T-helper 2 cell treated with Interferon-gamma antibody and Interleukin-4, amounts not matched to agents 5 μg/mL and 100 μg/mL, for 36 hours (primary cell): ENCODE results near the gene FOXP1.

Experiments used
- DNase-seq: peaks from one replicate; pipeline ENCODE4 v3.0.0; 2021; ENCODE audit warnings: low spot score
- H3K27ac Mint-ChIP-seq: one replicate; pipeline ENCODE4 v1.8.0; 2021; ENCODE audit warnings: mild to moderate bottlenecking, mixed read lengths
- H3K27me3 Mint-ChIP-seq: one replicate; pipeline ENCODE4 v1.8.0; 2021; ENCODE audit warnings: low read depth, mixed read lengths
- H3K36me3 Mint-ChIP-seq: one replicate; pipeline ENCODE4 v1.8.0; 2021; ENCODE audit warnings: low read depth, mixed read lengths
- H3K4me1 Mint-ChIP-seq: one replicate; pipeline ENCODE4 v1.8.0; 2021; ENCODE audit warnings: low read depth, mixed read lengths
- H3K4me3 Mint-ChIP-seq: one replicate; pipeline ENCODE4 v1.8.0; 2022; ENCODE audit warnings: mild to moderate bottlenecking, moderate library complexity, mixed read lengths
- H3K9me3 Mint-ChIP-seq: one replicate; pipeline ENCODE4 v1.8.0; 2021; ENCODE audit warnings: mixed read lengths

The FOXP1 gene

DNA sequence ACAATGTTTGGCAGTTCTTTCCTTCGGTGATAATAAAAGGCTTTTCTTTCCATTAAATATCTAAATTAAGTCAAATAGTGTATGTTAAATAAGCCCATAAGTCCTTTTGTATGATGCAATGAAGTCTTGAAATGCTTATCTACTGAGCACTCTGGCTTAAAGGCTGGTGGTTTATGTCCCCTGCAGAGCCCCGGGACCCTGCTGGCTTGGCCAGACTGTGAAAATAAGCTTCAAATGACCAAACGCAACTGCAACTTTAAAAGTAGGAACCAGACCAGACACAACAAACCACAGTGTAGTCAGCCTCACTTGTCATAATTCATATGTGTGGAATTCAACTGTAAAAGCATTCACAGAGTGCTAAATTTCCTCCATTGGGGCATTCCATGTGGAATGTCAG lies 72.5 kb downstream of the FOXP1 start:
- Mint-ChIP-seq H3K27ac (no peak overlapping the region), H3K9me3 (no peaks in the 10 kb centered on the region)

DNA sequence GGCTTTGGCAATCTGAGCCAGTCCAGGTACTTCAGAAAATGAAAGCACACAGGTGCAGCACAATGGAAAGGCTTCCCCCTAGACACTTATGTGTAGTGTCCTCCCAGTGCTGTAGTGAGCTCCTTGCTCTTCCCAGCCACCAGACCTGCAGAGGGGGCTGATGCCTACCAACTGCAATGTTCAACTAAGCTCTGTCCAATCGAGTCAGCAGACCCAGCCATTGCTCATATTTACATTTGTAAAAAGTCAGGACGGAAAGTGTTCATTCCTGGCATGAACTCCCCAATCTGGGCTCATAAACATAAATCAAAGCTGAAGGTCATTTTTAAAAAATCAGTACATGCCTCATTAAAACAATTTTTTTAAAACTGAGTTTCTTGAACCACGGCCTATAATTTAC lies 73.0 kb downstream of the FOXP1 start:
- no peak for DNase-seq
- Mint-ChIP-seq H3K4me1 (peaks cover 18% of the 10 kb centered on the region), H3K36me3 (peaks cover 5% of the 10 kb centered on the region), H3K4me3 (no peak overlapping the region), H3K27ac (no peak overlapping the region), H3K9me3 (no peaks in the 10 kb centered on the region), H3K27me3 (no peaks in the 10 kb centered on the region)

More for the DNA sequence above, 72.5 kb downstream of the FOXP1 start:
- Mint-ChIP-seq H3K4me3 (no peak overlapping the region), H3K36me3 (peaks cover 5% of the 10 kb centered on the region), H3K27me3 (no peaks in the 10 kb centered on the region), H3K4me1 (peaks cover 18% of the 10 kb centered on the region)
- no peak for DNase-seq

DNA sequence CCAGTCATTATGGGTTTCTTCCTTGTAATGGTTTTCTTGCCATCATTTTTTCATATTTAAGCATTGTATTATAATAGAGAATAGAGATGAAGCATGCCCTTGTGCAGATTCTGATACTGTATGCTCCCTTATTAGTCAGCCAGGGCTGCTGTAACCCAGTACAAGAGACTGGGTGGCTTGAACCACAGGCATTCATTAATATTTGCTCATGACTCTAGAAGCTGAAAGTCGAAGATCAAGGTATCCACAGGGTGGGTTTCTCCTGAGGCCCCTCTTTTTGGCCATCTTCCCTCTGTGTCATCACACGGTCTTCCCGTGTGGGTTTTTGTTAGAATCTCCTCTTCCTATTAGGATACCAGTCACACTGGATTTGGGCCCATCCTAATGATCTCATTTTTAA lies 74.5 kb downstream of the FOXP1 start:
- H3K36me3 Mint-ChIP-seq = peaks cover 5% of the 10 kb centered on the region
- no peak for DNase-seq

DNA sequence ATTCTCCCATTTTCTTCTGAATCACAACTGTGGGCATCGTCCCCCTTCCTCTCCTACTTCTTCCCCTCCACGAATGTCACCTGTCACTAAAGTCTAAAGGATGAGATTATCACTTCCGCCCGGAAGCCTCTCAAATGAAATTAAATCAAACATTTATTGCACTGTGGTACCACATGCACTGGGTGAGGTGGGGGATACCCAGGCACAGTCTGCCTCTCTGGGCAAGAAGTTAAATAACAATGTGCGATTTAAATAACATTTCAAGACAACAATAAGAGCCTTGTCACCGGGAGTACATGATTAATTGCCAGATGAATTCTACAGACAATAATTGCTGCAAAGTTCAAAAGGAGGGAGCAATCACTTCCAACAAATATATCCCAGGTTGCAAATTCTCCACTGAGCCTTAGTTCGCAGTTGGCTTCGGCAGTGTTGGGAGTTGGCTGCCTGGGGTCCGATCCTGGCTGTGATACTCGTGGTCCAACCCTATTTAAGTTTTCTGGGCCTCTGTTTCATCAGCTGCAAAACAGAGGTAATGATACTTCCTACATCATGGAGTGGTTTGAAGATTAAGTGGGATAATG lies 77.7 kb downstream of the FOXP1 start:
- peaks cover 28% of the 10 kb centered on the region for H3K4me1 Mint-ChIP-seq
- no peak for DNase-seq
- no peaks in the 10 kb centered on the region for H3K9me3 Mint-ChIP-seq
- no peak overlapping the region for H3K4me3 Mint-ChIP-seq
- H3K27ac Mint-ChIP-seq = peak overlapping the region; percentile 52
- H3K27me3 Mint-ChIP-seq = no peaks in the 10 kb centered on the region
- H3K36me3 Mint-ChIP-seq = peaks cover 10% of the 10 kb centered on the region

More for the DNA sequence above, 74.5 kb downstream of the FOXP1 start:
- Mint-ChIP-seq H3K9me3 (no peaks in the 10 kb centered on the region), H3K4me3 (no peak overlapping the region), H3K27ac (no peak overlapping the region), H3K4me1 (peaks cover 24% of the 10 kb centered on the region), H3K27me3 (no peaks in the 10 kb centered on the region)

DNA sequence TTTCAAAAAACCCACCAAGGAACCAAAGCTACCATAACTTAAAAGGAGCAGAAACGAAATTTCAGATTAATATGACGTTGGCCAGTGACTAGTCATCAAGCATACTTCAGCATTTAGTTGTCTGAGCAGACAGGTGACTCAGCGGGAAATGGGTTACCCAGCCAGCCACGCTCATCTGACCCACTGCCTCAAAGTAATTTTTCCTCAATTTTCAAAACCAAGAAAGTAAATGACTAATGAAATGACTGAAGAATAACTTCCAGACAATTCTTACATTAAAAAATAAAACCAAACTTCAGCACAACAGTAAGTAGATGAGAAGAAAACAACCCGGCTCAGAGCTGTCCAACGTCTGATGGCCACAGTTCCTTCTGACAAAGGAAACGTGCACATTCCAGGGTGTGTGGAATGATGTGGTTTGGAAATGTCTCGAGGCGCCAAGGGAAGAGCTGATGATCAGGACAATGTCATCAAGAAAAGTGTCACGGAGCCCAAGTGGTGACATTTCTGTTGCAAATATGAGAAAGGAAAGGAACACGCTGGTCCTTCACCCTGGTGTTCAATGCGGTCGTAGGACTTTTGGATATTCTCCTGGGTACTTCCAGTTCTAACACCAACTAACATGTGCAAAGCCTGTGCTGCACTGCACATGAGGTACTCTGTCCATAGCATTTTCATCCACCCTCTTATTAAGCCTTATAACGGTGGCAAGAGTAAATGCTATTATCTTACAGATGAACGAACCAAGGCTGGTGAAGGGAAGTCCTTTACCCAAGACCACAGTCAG lies 79.1 kb downstream of the FOXP1 start:
- no peaks in the 10 kb centered on the region for H3K9me3 Mint-ChIP-seq
- peak; percentile 39 for DNase-seq
- H3K4me1 Mint-ChIP-seq = peaks cover 31% of the 10 kb centered on the region
- H3K27ac Mint-ChIP-seq = no peak overlapping the region
- H3K4me3 Mint-ChIP-seq = no peak overlapping the region
- peaks cover 11% of the 10 kb centered on the region for H3K36me3 Mint-ChIP-seq
- H3K27me3 Mint-ChIP-seq = no peaks in the 10 kb centered on the region

DNA sequence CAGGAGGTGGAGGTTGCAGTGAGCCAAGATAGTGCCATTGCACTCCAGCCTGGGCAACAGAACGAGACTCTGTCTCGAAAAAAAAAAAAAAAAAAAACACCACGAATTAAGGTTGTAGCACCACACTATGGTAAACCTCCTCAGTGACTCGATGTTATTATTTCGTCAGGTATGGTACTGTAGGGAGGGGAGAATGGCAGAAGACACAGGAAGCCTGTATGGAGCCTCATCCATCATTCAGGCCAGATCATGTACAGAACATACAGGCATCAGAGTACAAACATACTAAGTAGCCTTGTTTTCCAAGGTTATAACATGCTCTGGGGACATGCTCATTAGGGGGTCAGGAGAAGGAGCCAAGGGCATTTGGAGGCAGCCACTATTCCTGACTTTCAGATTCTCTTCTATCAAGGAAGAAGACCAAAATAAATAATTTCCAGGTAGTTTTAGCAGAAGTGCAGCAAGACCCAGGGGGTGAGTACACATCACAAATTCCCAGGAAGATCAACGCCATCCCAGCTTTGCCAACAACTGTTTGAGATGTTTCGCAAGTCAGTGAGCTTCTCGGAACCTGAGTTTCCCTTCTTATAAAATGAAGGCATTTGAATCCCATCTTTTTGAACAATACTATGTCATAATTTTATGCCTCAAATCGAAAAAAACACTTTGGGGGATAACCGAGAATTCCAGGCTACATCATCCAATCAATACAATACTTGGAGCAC lies 79.8 kb downstream of the FOXP1 start:
- no peaks in the 10 kb centered on the region for H3K9me3 Mint-ChIP-seq
- no peak overlapping the region for H3K4me3 Mint-ChIP-seq
- H3K27me3 Mint-ChIP-seq = no peaks in the 10 kb centered on the region
- peaks cover 11% of the 10 kb centered on the region for H3K36me3 Mint-ChIP-seq
- H3K27ac Mint-ChIP-seq = peak overlapping the region; percentile 22
- DNase-seq = no peak
- H3K4me1 Mint-ChIP-seq = peaks cover 35% of the 10 kb centered on the region

DNA sequence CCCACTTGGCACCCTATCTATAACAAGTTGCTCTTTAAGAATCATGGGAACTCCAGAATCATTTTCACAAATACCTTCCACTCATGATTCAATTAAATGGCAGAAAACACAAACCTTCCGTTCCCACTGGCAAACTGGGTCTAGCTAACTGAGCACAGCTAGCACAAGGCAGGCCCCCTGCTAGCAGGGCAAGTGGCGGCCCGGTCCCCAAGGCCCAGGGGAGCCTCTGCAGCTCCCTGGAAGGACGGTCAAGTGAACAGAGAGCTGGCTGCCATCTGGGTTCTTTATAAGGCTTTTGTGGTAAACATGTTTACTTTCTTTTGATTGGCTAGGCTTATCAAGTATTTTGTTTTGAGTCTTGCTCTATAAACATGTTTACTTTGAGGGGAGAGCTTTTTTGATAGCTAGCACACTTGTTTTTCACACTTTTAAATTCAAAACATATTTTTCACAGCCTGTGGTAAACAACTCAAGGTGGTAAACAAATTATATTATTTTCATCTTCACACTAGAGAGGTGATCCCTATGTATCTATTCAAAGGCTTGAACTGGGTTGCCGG lies 81.4 kb downstream of the FOXP1 start:
- Mint-ChIP-seq H3K9me3 (no peaks in the 10 kb centered on the region), H3K27ac (no peak overlapping the region), H3K4me1 (peaks cover 49% of the 10 kb centered on the region), H3K4me3 (no peak overlapping the region), H3K36me3 (peaks cover 11% of the 10 kb centered on the region), H3K27me3 (no peaks in the 10 kb centered on the region)
- no peak for DNase-seq

DNA sequence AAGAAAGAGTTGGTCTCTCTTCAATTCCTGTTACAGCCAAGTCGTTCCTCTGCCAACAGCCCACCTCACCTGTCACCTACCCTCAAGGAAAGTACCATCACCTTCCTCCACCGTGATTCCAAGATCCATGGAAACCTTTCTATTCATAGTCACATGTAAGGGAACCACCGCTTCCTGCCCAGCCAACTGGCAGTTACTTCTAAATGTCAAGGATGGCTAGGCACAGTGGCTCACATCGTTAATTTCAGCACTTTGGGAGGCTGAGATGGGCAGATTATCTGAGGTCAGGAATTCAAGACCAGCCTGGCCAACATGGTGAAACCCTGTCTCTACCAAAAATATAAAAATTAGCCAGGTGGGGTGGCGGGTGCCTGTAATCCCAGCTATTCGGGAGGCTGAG lies 82.8 kb downstream of the FOXP1 start:
- Mint-ChIP-seq H3K27me3 (no peaks in the 10 kb centered on the region), H3K4me1 (peaks cover 60% of the 10 kb centered on the region), H3K27ac (no peak overlapping the region), H3K9me3 (no peaks in the 10 kb centered on the region), H3K36me3 (peaks cover 12% of the 10 kb centered on the region), H3K4me3 (no peak overlapping the region)
- no peak for DNase-seq

DNA sequence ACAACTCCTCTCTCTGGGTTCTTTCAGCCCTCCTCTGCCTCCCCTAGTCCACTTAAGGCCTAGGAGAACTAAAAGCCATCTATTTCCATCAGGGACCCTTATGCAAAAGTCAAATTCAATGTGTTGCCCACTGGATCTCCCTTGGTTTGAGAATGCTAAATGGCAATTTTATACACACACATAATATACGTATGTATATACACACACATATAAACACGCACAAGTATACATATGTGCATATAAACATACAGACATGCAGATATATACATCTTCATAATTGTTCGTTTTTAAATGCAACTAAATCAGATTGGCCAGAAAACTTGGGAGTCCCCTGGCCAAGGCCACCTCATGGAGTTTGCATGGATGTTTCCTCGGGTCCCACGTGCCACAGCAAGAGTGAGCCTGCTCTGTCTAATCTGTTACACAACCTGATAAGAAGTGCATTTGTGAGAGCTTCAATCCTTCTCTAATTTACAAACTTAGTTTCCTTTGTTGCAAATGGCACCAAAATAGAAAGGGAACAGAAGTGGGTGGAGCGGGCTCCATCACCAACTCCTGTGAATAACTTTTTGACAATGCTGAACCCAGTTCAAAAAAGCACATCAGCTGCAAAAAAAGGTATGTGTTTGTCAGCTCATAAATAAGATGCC lies 84.2 kb downstream of the FOXP1 start:
- Mint-ChIP-seq H3K27ac (no peak overlapping the region), H3K36me3 (peaks cover 15% of the 10 kb centered on the region), H3K9me3 (no peaks in the 10 kb centered on the region), H3K4me3 (no peak overlapping the region), H3K27me3 (no peaks in the 10 kb centered on the region), H3K4me1 (peaks cover 68% of the 10 kb centered on the region)
- DNase-seq = no peak

DNA sequence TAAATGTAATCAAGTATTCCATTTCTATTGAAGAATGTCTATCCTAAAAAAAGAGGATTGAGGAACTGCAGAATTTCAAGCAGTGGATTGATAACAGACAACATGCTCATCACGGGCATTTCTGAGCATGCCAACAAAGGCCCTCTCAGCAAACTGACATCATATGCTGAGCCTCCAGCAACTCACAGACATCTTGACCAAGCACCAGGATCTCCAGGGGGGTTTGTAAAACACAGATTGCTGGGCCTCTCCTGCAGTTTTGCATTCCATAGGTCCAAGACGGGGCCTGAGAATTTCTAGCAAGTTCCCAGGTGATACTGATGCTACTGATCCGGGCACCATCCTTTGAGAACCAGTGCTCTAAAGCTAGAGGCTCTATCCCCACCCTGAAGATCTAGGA lies 85.0 kb downstream of the FOXP1 start:
- H3K4me3 Mint-ChIP-seq = no peak overlapping the region
- no peaks in the 10 kb centered on the region for H3K9me3 Mint-ChIP-seq
- H3K27me3 Mint-ChIP-seq = no peaks in the 10 kb centered on the region
- peaks cover 66% of the 10 kb centered on the region for H3K4me1 Mint-ChIP-seq
- H3K36me3 Mint-ChIP-seq = peaks cover 15% of the 10 kb centered on the region
- DNase-seq = no peak
- no peak overlapping the region for H3K27ac Mint-ChIP-seq

DNA sequence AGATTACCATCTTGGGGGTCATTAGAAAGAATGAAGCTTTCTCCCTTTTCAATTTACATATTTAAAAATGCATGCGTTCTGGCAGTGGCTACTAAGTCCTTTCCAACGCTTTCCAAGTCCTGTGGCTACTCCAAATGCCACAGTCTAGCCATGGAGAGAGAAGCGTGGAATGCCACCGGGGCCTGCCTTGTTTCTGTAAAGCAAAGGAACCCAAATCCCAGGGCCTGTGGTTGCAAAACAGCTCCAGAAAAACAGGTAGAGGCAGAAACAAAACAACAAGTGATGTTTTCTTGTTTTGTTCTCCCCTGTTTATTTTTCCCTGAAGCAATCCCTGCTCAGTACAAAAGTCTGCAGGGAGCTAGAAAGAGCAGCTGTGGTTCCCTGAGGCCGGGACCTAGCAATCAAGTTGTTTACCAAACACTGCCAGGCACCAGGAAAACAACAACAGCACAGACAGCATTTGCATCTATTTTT lies 85.5 kb downstream of the FOXP1 start:
- peaks cover 68% of the 10 kb centered on the region for H3K4me1 Mint-ChIP-seq
- H3K27ac Mint-ChIP-seq = no peak overlapping the region
- peaks cover under 1% of the 10 kb centered on the region for H3K9me3 Mint-ChIP-seq

DNA sequence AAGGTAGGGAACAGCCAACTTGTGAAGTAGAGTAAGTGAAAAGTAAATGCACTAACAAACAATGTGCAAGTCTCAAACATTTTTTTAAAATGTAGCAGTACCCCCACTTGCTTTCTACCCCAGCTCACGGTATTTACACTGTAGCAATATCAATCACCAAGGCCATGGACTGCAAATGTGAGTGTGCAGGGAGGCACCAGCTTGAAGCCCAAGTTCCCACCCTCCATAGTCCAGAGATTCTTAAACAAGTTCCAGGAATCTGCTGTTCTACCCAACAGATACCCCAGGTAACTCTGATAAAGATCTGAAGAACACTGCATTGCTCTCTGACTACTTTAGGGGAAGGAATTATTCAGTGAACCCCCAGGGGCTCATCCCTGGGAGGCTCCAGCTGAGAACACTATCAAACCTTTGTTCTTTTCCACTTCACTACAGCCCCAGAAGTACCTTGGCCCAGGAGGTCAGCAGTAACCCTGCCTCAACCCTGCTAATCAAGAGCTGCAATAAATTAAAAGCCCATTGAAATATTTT lies 86.1 kb downstream of the FOXP1 start:
- Mint-ChIP-seq H3K27ac (peak overlapping the region; percentile 51), H3K4me3 (no peak overlapping the region), H3K27me3 (no peaks in the 10 kb centered on the region), H3K36me3 (peaks cover 24% of the 10 kb centered on the region), H3K4me1 (peaks cover 74% of the 10 kb centered on the region), H3K9me3 (peaks cover 6% of the 10 kb centered on the region)
- DNase-seq = no peak

More for the DNA sequence above, 85.5 kb downstream of the FOXP1 start:
- no peak for DNase-seq
- no peak overlapping the region for H3K4me3 Mint-ChIP-seq
- peaks cover 18% of the 10 kb centered on the region for H3K36me3 Mint-ChIP-seq
- H3K27me3 Mint-ChIP-seq = no peaks in the 10 kb centered on the region

DNA sequence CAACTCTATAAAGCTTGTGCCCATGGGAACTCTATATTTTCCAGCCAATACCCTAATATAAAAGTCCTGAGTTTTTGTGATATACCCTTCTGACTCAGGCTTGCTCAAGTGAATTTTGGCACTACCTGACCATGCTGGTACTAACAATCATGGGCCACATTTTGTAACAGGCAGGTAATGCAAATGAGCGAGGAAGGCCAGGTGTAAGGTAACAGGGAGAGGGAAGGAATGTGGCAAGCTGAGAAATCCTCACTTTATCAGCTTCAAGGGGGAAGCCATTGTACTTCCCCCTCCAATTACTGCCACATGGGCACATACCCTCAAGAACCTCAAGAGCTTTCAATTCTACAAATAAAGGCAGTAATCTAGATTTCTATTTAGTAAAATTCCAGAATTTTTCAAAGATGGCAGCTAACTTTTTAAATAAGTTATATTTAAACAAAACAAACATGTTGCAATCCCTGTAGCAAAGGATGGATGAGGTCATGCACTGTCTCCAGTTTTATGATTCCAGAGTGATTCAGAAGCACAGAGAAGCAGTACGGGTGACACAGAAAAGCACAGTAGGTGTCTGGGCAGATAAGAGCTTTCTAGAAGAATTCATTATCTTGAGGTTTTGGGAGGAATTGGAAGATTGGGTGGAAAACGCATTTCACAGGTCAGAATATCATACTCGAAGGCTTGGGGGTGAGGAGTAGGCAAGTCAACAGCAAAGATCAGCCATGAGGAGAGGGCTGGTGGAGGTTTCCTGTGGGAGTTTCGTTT lies 87.6 kb downstream of the FOXP1 start:
- peak overlapping the region; percentile 88 for H3K27ac Mint-ChIP-seq
- DNase-seq = peak; percentile 52
- H3K36me3 Mint-ChIP-seq = peaks cover 29% of the 10 kb centered on the region
- no peaks in the 10 kb centered on the region for H3K27me3 Mint-ChIP-seq
- H3K4me1 Mint-ChIP-seq = peaks cover 75% of the 10 kb centered on the region
- H3K9me3 Mint-ChIP-seq = peaks cover 16% of the 10 kb centered on the region
- H3K4me3 Mint-ChIP-seq = peak overlapping the region; percentile 81
